Stimulated activated CD4-positive, alpha-beta T cell treated with anti-CD3 and anti-CD28 coated beads, Interleukin-15, amount 100 ng/mL, for 48 hours (primary cell): ENCODE data around the gene FAM234B.

ENCODE experiments used
- DNase-seq, 2 donors: peaks; one replicate each; pipeline ENCODE4 v3.0.0-alpha.2; 2020; ENCODE audit warnings: low read depth in 2 of 2

The FAM234B gene

GRCh38 chr12:13044002-13044905, at the start of gene FAM234B:
FAM234B (plus strand) TSS chr12:13044381; CDS start chr12:13044404, 23 bp downstream.
- DNase-seq = peak; percentile 41 to 72

- DNase-seq = no peak
Measured at GRCh38 chr12:12995088-12995487, 49.1 kb upstream of the FAM234B start.

GRCh38 chr12:12996209-12996608, 48.0 kb upstream of the FAM234B start:
- DNase-seq = no peak

- no peak for DNase-seq
Measured at GRCh38 chr12:12997156-12997555, 47.0 kb upstream of the FAM234B start.

- DNase-seq = no peak
Measured at GRCh38 chr12:12997734-12998133, 46.4 kb upstream of the FAM234B start.

- DNase-seq = no peak
Measured at GRCh38 chr12:12998248-12998647, 45.9 kb upstream of the FAM234B start.

- DNase-seq = no peak
Measured at GRCh38 chr12:12999271-12999958, 44.8 kb upstream of the FAM234B start.

- DNase-seq = peak; percentile 87 to 95
Measured at GRCh38 chr12:12999959-13000615, 44.1 kb upstream of the FAM234B start, which contains the start of gene HEBP1. HEBP1 (minus strand) TSS chr12:13000265; CDS start chr12:13000114, 151 bp downstream.

GRCh38 chr12:13000616-13000924, 43.6 kb upstream of the FAM234B start:
- no peak for DNase-seq

- DNase-seq = no peak
Measured at GRCh38 chr12:13000925-13001774, 43.0 kb upstream of the FAM234B start.

GRCh38 chr12:13001775-13002040, 42.5 kb upstream of the FAM234B start:
- DNase-seq = no peak

GRCh38 chr12:13002301-13003097, 41.7 kb upstream of the FAM234B start:
- DNase-seq = no peak

- DNase-seq = no peak
Measured at GRCh38 chr12:13004361-13004760, 39.8 kb upstream of the FAM234B start.

- no peak for DNase-seq
Measured at GRCh38 chr12:13004986-13005385, 39.2 kb upstream of the FAM234B start.

GRCh38 chr12:13005649-13006048, 38.5 kb upstream of the FAM234B start:
- no peak for DNase-seq

- no peak for DNase-seq
Measured at GRCh38 chr12:13007496-13008233, 36.5 kb upstream of the FAM234B start.

GRCh38 chr12:13008741-13009380, 35.3 kb upstream of the FAM234B start:
- DNase-seq = no peak

- no peak for DNase-seq
Measured at GRCh38 chr12:13011098-13011497, 33.1 kb upstream of the FAM234B start.

GRCh38 chr12:13022851-13023271, 21.3 kb upstream of the FAM234B start:
- no peak for DNase-seq
